KMS-11 (cell line): ENCODE measurements around the gene GPR176.
A peak's percentile ranks its signal among the peaks of the same experiment; 100 is the strongest.

Experiments used
- H2AFZ ChIP-seq: fragments of 200-600 bp; sonication (generic); 2 replicates; pipeline ENCODE4 v1.6.1; 2016; ENCODE audit warnings: antibody characterized with exemption, mixed run types, low read depth
- H3K27ac ChIP-seq: fragments of 200-600 bp; sonication (generic); 2 replicates; pipeline ENCODE4 v1.6.1; 2016; ENCODE audit warnings: mild to moderate bottlenecking, mixed run types
- H3K27me3 ChIP-seq: fragments of 200-600 bp; sonication (generic); 2 replicates; pipeline ENCODE4 v1.6.1; 2017; ENCODE audit warnings: mild to moderate bottlenecking, low read depth, mixed run types, moderate library complexity; ENCODE audit not compliant: insufficient read depth
- H3K36me3 ChIP-seq: fragments of 200-600 bp; sonication (generic); 2 replicates; pipeline ENCODE4 v1.6.1; 2017; ENCODE audit warnings: mild to moderate bottlenecking, mixed run types; ENCODE audit not compliant: insufficient read depth
- H3K4me1 ChIP-seq: fragments of 200-600 bp; sonication (generic); 2 replicates; pipeline ENCODE4 v1.6.1; 2016; ENCODE audit warnings: mild to moderate bottlenecking, low read depth, mixed run types; ENCODE audit not compliant: poor library complexity, severe bottlenecking
- H3K4me2 ChIP-seq: fragments of 200-600 bp; sonication (generic); 2 replicates; pipeline ENCODE4 v1.7.0; 2016; ENCODE audit warnings: mild to moderate bottlenecking, mixed run types
- H3K4me3 ChIP-seq: fragments of 200-600 bp; sonication (generic); IDR thresholded peaks from 2 replicates; pipeline ENCODE4 v1.6.1; 2017; ENCODE audit warnings: low read depth, low read length, mixed read lengths; ENCODE audit not compliant: insufficient read depth
- H3K79me2 ChIP-seq: fragments of 200-600 bp; sonication (generic); 2 replicates; pipeline ENCODE4 v1.6.1; 2016; ENCODE audit warnings: low read depth, mixed run types; ENCODE audit not compliant: insufficient read depth
- H3K9ac ChIP-seq: fragments of 200-600 bp; sonication (generic); 2 replicates; pipeline ENCODE4 v1.6.1; 2016; ENCODE audit warnings: mild to moderate bottlenecking, mixed run types
- H4K20me1 ChIP-seq: fragments of 200-600 bp; sonication (generic); 2 replicates; pipeline ENCODE4 v1.6.1; 2016; ENCODE audit warnings: mild to moderate bottlenecking, mixed run types; ENCODE audit not compliant: insufficient read depth
- CTCF ChIP-seq: fragments of 200-600 bp; sonication (generic); conservative IDR thresholded peaks from 2 replicates; pipeline ENCODE4 v1.6.1; 2017; ENCODE audit warnings: low read depth, mild to moderate bottlenecking, antibody characterized with exemption, low read length, moderate library complexity, mixed read lengths

Gene GPR176

GRCh38 chr15:39785841-39786240 lies 134.2 kb downstream of the GPR176 start:
- no peak overlapping the region for H3K27ac ChIP-seq
- H3K4me2 ChIP-seq: peak overlapping the region; percentile 12; the same call in 1 of the 2 replicates
- H3K79me2 ChIP-seq: peaks cover 8% of the 10 kb centered on the region; the same call in 1 of the 2 replicates
- no peak overlapping the region for H3K4me3 ChIP-seq
- H3K9ac ChIP-seq: no peak overlapping the region
- H3K36me3 ChIP-seq: no peaks in the 10 kb centered on the region
- H2AFZ ChIP-seq: no peak overlapping the region
- H3K27me3 ChIP-seq: no peaks in the 10 kb centered on the region
- no peaks in the 10 kb centered on the region for H4K20me1 ChIP-seq
- no peak for TF ChIP-seq CTCF
- H3K4me1 ChIP-seq: peaks cover 54% of the 10 kb centered on the region

DNA sequence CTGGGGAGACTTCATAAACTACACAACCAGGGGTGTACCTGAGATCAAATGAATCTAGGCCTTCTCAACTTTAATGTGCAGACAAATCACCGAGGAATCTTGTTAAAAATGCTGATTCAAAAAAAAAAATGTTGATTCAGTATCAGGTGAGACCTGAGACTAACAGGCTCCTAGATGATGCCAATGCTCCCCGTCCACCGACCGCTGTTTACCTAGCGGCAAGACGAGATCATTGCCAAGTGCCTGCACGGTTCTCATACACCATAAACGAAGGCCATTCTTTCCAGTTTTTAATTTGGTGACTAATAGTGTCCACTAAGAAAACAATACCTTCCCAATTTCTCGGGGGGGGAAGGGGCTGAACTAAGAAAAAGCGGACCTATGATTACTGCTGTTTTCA lies 134.9 kb downstream of the GPR176 start:
- Histone ChIP-seq H3K4me2 (no peak overlapping the region), H3K27ac (no peak overlapping the region), H3K79me2 (peaks cover 8% of the 10 kb centered on the region; the same call in 1 of the 2 replicates), H3K36me3 (no peaks in the 10 kb centered on the region), H3K4me1 (peaks cover 51% of the 10 kb centered on the region), H3K9ac (no peak overlapping the region), H2AFZ (no peak overlapping the region), H3K27me3 (no peaks in the 10 kb centered on the region), H4K20me1 (no peaks in the 10 kb centered on the region), H3K4me3 (no peak overlapping the region)
- no peak for TF ChIP-seq CTCF

GRCh38 chr15:39784638-39785037 lies 135.4 kb downstream of the GPR176 start:
- no peak overlapping the region for H2AFZ ChIP-seq
- no peak overlapping the region for H3K9ac ChIP-seq
- no peak for TF ChIP-seq CTCF
- H3K4me3 ChIP-seq: no peak overlapping the region
- H3K4me2 ChIP-seq: peak overlapping the region; percentile 76
- no peaks in the 10 kb centered on the region for H3K27me3 ChIP-seq
- no peaks in the 10 kb centered on the region for H3K36me3 ChIP-seq
- H3K27ac ChIP-seq: no peak overlapping the region
- peaks cover 8% of the 10 kb centered on the region; the same call in 1 of the 2 replicates for H3K79me2 ChIP-seq
- H4K20me1 ChIP-seq: no peaks in the 10 kb centered on the region
- peaks cover 46% of the 10 kb centered on the region for H3K4me1 ChIP-seq

DNA sequence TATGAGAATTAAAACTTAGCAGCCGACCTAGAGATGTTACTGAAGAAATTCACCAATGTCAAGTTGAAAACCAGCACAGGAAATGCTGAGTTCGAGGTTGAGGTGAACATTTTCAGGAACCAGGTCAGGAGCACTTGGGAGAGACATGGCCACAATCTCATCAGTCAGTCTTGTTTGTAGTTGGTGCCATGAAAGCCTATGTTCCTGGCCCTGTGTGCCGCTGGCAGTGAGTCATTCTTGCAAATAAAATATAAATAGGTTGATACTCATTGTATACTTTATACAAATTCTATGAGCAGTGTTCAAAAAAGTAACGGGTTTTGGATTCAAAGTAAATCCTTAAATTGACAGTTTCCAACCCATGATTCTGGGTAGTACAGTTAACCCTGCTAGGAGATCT lies 135.9 kb downstream of the GPR176 start:
- no peak for TF ChIP-seq CTCF
- H3K79me2 ChIP-seq: peaks cover 8% of the 10 kb centered on the region; the same call in 1 of the 2 replicates
- H3K27ac ChIP-seq: no peak overlapping the region
- no peaks in the 10 kb centered on the region for H3K27me3 ChIP-seq
- no peaks in the 10 kb centered on the region for H3K36me3 ChIP-seq
- no peaks in the 10 kb centered on the region for H4K20me1 ChIP-seq
- H3K4me3 ChIP-seq: no peak overlapping the region
- peaks cover 41% of the 10 kb centered on the region for H3K4me1 ChIP-seq
- no peak overlapping the region; the same call in 1 of the 2 replicates for H3K9ac ChIP-seq
- peak overlapping the region; percentile 76 for H3K4me2 ChIP-seq
- no peak overlapping the region for H2AFZ ChIP-seq
